ENCODE measurements around the gene PPA1. TPM values are rescaled to one million over a fixed set of nuclear protein-coding genes. Genes with fewer than 3 reads are reported as not detected.

PPA1 gene
- total RNA-seq, 1 experiment from 2014 or later: 180 TPM

DNA sequence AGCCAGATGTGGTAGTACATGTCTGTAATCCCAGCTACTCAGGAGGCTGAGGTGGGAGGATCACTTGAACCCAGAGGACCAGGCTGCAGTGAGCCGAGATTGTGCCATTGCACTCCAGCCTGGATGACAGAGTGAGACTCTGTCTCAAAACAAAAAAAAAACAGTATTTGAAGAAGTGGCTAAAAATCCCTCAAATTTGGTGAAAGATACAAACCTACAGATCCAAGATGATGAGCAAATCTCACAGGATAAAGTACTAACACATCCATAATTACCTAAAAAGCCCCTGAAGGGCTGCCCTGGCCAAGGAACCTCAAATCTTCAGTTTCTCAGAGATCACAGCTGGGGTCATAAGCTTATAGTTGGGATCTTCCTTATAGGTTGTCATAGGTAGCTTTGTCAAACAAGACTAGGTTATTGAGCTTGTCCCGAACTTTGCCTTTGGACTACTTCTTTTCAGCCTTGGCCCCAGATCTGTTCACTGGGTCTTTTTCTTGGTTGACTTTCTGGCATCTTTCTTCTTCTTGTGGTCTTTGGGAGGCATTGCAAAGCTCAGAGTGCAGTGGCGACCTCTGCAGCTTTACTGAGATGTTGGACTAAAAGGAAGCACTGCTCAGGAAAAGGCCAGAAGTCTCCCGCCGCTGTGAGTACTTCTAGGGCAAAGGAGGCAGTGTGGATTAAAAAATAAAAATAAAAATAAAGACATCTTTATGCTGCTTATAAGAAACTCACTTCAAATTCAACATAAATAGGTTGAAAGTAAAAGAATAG is 34.3 kb downstream of the PPA1 start (continued):
- TF ChIP-seq, protein P1, sequence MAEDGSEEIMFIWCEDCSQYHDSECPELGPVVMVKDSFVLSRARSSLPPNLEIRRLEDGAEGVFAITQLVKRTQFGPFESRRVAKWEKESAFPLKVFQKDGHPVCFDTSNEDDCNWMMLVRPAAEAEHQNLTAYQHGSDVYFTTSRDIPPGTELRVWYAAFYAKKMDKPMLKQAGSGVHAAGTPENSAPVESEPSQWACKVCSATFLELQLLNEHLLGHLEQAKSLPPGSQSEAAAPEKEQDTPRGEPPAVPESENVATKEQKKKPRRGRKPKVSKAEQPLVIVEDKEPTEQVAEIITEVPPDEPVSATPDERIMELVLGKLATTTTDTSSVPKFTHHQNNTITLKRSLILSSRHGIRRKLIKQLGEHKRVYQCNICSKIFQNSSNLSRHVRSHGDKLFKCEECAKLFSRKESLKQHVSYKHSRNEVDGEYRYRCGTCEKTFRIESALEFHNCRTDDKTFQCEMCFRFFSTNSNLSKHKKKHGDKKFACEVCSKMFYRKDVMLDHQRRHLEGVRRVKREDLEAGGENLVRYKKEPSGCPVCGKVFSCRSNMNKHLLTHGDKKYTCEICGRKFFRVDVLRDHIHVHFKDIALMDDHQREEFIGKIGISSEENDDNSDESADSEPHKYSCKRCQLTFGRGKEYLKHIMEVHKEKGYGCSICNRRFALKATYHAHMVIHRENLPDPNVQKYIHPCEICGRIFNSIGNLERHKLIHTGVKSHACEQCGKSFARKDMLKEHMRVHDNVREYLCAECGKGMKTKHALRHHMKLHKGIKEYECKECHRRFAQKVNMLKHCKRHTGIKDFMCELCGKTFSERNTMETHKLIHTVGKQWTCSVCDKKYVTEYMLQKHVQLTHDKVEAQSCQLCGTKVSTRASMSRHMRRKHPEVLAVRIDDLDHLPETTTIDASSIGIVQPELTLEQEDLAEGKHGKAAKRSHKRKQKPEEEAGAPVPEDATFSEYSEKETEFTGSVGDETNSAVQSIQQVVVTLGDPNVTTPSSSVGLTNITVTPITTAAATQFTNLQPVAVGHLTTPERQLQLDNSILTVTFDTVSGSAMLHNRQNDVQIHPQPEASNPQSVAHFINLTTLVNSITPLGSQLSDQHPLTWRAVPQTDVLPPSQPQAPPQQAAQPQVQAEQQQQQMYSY (CRISPR knock-in tag; IDR thresholded peaks at IDR 0.05): no peak
- TF ChIP-seq CBFB (CRISPR knock-in tag; IDR thresholded peaks at IDR 0.05; ENCODE audit: low read depth): no peak
- no peak for TF ChIP-seq FOXJ3 (CRISPR knock-in tag; IDR thresholded peaks at IDR 0.05; ENCODE audit: borderline replicate concordance)

DNA sequence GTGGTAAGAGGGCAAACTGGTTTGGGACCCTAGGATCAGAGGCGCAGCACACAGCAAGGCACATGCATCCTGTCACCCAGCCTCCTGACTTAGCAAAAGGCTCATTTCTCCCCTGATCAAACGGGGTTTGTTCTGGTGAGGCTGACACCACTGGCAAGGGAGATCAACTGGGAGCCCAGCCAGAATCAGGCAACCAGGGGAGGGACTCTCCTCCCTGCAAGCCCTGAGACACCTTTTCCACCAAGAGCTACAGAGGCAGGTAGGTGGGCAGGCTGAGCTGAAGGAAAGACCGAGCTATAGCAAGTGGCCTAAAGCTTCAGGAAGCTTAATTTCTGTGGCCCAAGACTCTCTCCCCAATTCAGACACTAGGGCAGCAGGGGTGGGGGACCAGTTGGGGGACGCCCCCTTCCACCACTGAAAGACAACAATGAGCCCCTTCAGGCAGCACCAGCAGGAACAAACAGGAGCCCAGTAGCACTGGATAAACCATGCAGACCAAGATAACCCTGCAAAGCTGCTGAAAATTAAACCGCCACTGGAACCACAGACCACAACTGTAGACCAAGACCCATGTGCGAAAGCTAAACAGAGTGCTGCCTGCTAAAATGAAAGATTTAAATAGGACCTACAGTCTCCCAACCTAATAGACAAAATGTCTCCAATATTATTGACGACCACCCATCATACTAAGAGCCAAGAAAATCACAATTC is 35.8 kb downstream of the PPA1 start:
- ATAC-seq: no peak
- Mint-ChIP-seq H3K36me3 (peaks cover 17% of the 10 kb centered on the region), H3K27ac (peak overlapping the region; percentile 18), H3K4me3 (no peak overlapping the region), H3K27me3 (ENCODE audit: low read depth) (no peaks in the 10 kb centered on the region), H3K4me1 (peaks cover 3% of the 10 kb centered on the region; the same call in 1 of the 2 replicates), H3K9me3 (no peaks in the 10 kb centered on the region)
- no peak for DNase-seq (ENCODE audit: low spot score)
- CTCF ChIA-PET: interaction anchor here (1.0 to 1.6 kb wide), 3 partner anchors 24 to 167 kb away, joined by 4 to 7 read pairs (median 4); no protein-coding TSS in a partner anchor
- POLR2A ChIA-PET: interaction anchor here (0.7 kb wide), 1 partner anchor 119 kb away, joined by 6 read pairs; no protein-coding TSS in a partner anchor
- TF ChIP-seq, protein P2, sequence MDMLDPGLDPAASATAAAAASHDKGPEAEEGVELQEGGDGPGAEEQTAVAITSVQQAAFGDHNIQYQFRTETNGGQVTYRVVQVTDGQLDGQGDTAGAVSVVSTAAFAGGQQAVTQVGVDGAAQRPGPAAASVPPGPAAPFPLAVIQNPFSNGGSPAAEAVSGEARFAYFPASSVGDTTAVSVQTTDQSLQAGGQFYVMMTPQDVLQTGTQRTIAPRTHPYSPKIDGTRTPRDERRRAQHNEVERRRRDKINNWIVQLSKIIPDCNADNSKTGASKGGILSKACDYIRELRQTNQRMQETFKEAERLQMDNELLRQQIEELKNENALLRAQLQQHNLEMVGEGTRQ (CRISPR knock-in tag; IDR thresholded peaks at IDR 0.05): no peak
- TF ChIP-seq GABPB1 (CRISPR knock-in tag; IDR thresholded peaks at IDR 0.05) (no peak), IRF2 (CRISPR knock-in tag; IDR thresholded peaks at IDR 0.05; ENCODE audit: borderline replicate concordance, low read depth) (no peak), NFE2L1 (CRISPR knock-in tag; IDR thresholded peaks at IDR 0.05) (no peak), TP53 (CRISPR knock-in tag; IDR thresholded peaks at IDR 0.05) (no peak), NFATC4 (CRISPR knock-in tag; IDR thresholded peaks at IDR 0.05) (no peak), OVOL2 (CRISPR knock-in tag; IDR thresholded peaks at IDR 0.05; ENCODE audit: borderline replicate concordance) (no peak), ZBTB21 (CRISPR knock-in tag; IDR thresholded peaks at IDR 0.05; ENCODE audit: borderline replicate concordance) (no peak)
- TF ChIP-seq, protein P3, sequence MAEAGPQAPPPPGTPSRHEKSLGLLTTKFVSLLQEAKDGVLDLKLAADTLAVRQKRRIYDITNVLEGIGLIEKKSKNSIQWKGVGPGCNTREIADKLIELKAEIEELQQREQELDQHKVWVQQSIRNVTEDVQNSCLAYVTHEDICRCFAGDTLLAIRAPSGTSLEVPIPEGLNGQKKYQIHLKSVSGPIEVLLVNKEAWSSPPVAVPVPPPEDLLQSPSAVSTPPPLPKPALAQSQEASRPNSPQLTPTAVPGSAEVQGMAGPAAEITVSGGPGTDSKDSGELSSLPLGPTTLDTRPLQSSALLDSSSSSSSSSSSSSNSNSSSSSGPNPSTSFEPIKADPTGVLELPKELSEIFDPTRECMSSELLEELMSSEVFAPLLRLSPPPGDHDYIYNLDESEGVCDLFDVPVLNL (CRISPR knock-in tag; IDR thresholded peaks at IDR 0.05; ENCODE audit: borderline replicate concordance, low read depth): no peak
- TF ChIP-seq, protein P4, sequence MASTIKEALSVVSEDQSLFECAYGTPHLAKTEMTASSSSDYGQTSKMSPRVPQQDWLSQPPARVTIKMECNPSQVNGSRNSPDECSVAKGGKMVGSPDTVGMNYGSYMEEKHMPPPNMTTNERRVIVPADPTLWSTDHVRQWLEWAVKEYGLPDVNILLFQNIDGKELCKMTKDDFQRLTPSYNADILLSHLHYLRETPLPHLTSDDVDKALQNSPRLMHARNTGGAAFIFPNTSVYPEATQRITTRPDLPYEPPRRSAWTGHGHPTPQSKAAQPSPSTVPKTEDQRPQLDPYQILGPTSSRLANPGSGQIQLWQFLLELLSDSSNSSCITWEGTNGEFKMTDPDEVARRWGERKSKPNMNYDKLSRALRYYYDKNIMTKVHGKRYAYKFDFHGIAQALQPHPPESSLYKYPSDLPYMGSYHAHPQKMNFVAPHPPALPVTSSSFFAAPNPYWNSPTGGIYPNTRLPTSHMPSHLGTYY (CRISPR knock-in tag; IDR thresholded peaks at IDR 0.05): no peak
- TF ChIP-seq, protein P5, sequence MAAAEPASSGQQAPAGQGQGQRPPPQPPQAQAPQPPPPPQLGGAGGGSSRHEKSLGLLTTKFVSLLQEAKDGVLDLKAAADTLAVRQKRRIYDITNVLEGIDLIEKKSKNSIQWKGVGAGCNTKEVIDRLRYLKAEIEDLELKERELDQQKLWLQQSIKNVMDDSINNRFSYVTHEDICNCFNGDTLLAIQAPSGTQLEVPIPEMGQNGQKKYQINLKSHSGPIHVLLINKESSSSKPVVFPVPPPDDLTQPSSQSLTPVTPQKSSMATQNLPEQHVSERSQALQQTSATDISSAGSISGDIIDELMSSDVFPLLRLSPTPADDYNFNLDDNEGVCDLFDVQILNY (CRISPR knock-in tag; IDR thresholded peaks at IDR 0.05): no peak
- TF ChIP-seq, protein P6, sequence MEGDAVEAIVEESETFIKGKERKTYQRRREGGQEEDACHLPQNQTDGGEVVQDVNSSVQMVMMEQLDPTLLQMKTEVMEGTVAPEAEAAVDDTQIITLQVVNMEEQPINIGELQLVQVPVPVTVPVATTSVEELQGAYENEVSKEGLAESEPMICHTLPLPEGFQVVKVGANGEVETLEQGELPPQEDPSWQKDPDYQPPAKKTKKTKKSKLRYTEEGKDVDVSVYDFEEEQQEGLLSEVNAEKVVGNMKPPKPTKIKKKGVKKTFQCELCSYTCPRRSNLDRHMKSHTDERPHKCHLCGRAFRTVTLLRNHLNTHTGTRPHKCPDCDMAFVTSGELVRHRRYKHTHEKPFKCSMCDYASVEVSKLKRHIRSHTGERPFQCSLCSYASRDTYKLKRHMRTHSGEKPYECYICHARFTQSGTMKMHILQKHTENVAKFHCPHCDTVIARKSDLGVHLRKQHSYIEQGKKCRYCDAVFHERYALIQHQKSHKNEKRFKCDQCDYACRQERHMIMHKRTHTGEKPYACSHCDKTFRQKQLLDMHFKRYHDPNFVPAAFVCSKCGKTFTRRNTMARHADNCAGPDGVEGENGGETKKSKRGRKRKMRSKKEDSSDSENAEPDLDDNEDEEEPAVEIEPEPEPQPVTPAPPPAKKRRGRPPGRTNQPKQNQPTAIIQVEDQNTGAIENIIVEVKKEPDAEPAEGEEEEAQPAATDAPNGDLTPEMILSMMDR (IDR thresholded peaks at IDR 0.05): no peak
- TF ChIP-seq, protein P7, sequence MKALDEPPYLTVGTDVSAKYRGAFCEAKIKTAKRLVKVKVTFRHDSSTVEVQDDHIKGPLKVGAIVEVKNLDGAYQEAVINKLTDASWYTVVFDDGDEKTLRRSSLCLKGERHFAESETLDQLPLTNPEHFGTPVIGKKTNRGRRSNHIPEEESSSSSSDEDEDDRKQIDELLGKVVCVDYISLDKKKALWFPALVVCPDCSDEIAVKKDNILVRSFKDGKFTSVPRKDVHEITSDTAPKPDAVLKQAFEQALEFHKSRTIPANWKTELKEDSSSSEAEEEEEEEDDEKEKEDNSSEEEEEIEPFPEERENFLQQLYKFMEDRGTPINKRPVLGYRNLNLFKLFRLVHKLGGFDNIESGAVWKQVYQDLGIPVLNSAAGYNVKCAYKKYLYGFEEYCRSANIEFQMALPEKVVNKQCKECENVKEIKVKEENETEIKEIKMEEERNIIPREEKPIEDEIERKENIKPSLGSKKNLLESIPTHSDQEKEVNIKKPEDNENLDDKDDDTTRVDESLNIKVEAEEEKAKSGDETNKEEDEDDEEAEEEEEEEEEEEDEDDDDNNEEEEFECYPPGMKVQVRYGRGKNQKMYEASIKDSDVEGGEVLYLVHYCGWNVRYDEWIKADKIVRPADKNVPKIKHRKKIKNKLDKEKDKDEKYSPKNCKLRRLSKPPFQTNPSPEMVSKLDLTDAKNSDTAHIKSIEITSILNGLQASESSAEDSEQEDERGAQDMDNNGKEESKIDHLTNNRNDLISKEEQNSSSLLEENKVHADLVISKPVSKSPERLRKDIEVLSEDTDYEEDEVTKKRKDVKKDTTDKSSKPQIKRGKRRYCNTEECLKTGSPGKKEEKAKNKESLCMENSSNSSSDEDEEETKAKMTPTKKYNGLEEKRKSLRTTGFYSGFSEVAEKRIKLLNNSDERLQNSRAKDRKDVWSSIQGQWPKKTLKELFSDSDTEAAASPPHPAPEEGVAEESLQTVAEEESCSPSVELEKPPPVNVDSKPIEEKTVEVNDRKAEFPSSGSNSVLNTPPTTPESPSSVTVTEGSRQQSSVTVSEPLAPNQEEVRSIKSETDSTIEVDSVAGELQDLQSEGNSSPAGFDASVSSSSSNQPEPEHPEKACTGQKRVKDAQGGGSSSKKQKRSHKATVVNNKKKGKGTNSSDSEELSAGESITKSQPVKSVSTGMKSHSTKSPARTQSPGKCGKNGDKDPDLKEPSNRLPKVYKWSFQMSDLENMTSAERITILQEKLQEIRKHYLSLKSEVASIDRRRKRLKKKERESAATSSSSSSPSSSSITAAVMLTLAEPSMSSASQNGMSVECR (CRISPR knock-in tag; IDR thresholded peaks at IDR 0.05; ENCODE audit: borderline replicate concordance): no peak
- TF ChIP-seq, protein P8, sequence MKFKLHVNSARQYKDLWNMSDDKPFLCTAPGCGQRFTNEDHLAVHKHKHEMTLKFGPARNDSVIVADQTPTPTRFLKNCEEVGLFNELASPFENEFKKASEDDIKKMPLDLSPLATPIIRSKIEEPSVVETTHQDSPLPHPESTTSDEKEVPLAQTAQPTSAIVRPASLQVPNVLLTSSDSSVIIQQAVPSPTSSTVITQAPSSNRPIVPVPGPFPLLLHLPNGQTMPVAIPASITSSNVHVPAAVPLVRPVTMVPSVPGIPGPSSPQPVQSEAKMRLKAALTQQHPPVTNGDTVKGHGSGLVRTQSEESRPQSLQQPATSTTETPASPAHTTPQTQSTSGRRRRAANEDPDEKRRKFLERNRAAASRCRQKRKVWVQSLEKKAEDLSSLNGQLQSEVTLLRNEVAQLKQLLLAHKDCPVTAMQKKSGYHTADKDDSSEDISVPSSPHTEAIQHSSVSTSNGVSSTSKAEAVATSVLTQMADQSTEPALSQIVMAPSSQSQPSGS (CRISPR knock-in tag; IDR thresholded peaks at IDR 0.05; ENCODE audit: borderline replicate concordance, low read depth): no peak
